Measurements from ENCODE around the gene GOLGA1.
"Not testable (repeated sequence)": the region's sequence is repeated elsewhere in the genome, so short reads cannot be mapped to it uniquely, and the experiment has no call there.

GOLGA1 gene

GRCh38 chr9:124934290-124934689, 6.6 kb downstream of the GOLGA1 start:
- DNase-seq = no peak

GRCh38 chr9:124932333-124932732, 8.6 kb downstream of the GOLGA1 start:
- DNase-seq = no peak

- no peak for DNase-seq
Observed at GRCh38 chr9:124929464-124929863, 11.4 kb downstream of the GOLGA1 start.

- no peak for DNase-seq
Observed at GRCh38 chr9:124928116-124928515, 12.8 kb downstream of the GOLGA1 start.

- DNase-seq = not testable (repeated sequence)
Observed at GRCh38 chr9:124920394-124920793, 20.5 kb downstream of the GOLGA1 start.

- no peak for DNase-seq
Observed at GRCh38 chr9:124914753-124915405, 26.0 kb downstream of the GOLGA1 start.

GRCh38 chr9:124913378-124913777, 27.5 kb downstream of the GOLGA1 start:
- DNase-seq = no peak

GRCh38 chr9:124911766-124912165, 29.1 kb downstream of the GOLGA1 start:
- DNase-seq = no peak

- DNase-seq = no peak
Observed at GRCh38 chr9:124908098-124908497, 32.8 kb downstream of the GOLGA1 start.

GRCh38 chr9:124906966-124907365, 33.9 kb downstream of the GOLGA1 start:
- DNase-seq = no peak

- DNase-seq = no peak
Observed at GRCh38 chr9:124899845-124900244, 41.0 kb downstream of the GOLGA1 start.

- no peak for DNase-seq
Observed at GRCh38 chr9:124897570-124898460, 43.1 kb downstream of the GOLGA1 start.

- DNase-seq = no peak
Observed at GRCh38 chr9:124894741-124895170, 46.1 kb downstream of the GOLGA1 start.

- DNase-seq = no peak
Observed at GRCh38 chr9:124894035-124894740, 46.7 kb downstream of the GOLGA1 start.

GRCh38 chr9:124890179-124890578, 50.7 kb downstream of the GOLGA1 start:
- DNase-seq = no peak

GRCh38 chr9:124889006-124889405, 51.9 kb downstream of the GOLGA1 start:
- no peak for DNase-seq

GRCh38 chr9:124887832-124888231, 53.1 kb downstream of the GOLGA1 start:
- DNase-seq = no peak

GRCh38 chr9:124886866-124887492, 53.9 kb downstream of the GOLGA1 start:
- DNase-seq = no peak

- no peak for DNase-seq
Observed at GRCh38 chr9:124886461-124886860, 54.4 kb downstream of the GOLGA1 start.

GRCh38 chr9:124885551-124885950, 55.3 kb downstream of the GOLGA1 start:
- no peak for DNase-seq

GRCh38 chr9:124884376-124884775, 56.5 kb downstream of the GOLGA1 start:
- DNase-seq = no peak

GRCh38 chr9:124882231-124882630, 58.7 kb downstream of the GOLGA1 start:
- no peak for DNase-seq

GRCh38 chr9:124881138-124881743, 59.6 kb downstream of the GOLGA1 start:
- no peak for DNase-seq

Measured in T1000 (cell line).